ENCODE results near the gene FURIN. TPM values are rescaled to one million over a fixed set of nuclear protein-coding genes. Genes with fewer than 3 reads are reported as not detected.

The FURIN gene
- total RNA-seq, 2 experiments from 2014 or later, result 4.9 to 10.3 TPM

DNA sequence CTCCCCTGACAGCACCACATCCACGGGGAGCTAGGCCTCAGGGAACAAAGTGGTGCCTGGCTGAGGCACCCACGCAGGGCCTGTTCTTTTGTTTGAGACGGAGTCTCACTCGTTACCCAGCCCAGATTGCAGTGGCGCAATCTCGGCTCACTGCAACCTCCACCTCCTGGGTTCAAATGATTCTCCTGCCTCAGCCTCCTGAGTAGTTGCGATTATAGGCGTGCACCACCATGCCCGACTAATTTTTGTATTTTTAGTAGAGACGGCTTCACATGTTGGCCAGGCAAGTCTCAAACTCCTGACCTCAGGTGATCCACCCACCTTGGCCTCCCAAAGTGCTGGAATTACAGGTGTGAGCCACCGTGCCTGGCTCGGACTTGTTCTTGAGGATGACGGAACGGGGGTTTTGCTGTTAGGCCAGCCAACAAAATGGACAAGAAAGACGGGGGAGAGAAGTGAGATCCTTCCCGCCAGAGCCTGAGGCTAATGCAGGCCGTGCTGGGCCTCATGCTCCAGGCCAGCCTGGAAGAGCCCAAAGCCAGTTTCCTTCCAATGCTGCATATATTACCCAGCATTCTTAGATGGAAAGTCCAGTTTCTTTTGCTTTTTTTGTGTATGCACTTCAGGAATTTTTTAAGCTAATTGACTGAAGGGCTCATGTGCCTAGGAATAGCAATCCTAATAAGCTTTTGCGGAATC, 28.1 kb upstream of the FURIN start:
- Histone ChIP-seq H3K4me2 (ENCODE audit: low read length) (peak overlapping the region; percentile 73), H3K4me1 (ENCODE audit: insufficient read depth, low read length, poor library complexity, severe bottlenecking) (peaks cover 44% of the 10 kb centered on the region), H3K36me3 (ENCODE audit: insufficient read depth, low read length) (no peaks in the 10 kb centered on the region), H3K9me3 (ENCODE audit: low read length) (no peaks in the 10 kb centered on the region), H3K27ac (ENCODE audit: low read depth, low read length, poor library complexity, severe bottlenecking) (peak overlapping the region; percentile 36), H3K9me2 (ENCODE audit: insufficient read depth, low read length) (no peaks in the 10 kb centered on the region), H3K79me2 (ENCODE audit: insufficient read depth, low read depth, low read length) (no peaks in the 10 kb centered on the region), H4K20me1 (ENCODE audit: insufficient read depth, low read length) (no peaks in the 10 kb centered on the region), H2AFZ (ENCODE audit: low read length) (peak overlapping the region; percentile 87; the same call in 1 of the 2 replicates), H3K4me3 (ENCODE audit: low read depth, low read length, poor library complexity, severe bottlenecking) (peak overlapping the region; percentile 69)
- BruUV-seq (replicated peaks), result no TSS peak
- CTCF ChIA-PET (ENCODE audit: unreplicated experiment), result interaction anchor here (0.6 to 1.9 kb wide), 5 partner anchors 15 to 94 kb away, joined by 3 to 18 read pairs (median 7); no protein-coding TSS in a partner anchor
- POLR2A ChIA-PET, result interaction anchor here (0.6 to 1.6 kb wide), 12 partner anchors 11 to 542 kb away, joined by 3 to 15 read pairs (median 6); no protein-coding TSS in a partner anchor
- TF ChIP-seq, protein P1, sequence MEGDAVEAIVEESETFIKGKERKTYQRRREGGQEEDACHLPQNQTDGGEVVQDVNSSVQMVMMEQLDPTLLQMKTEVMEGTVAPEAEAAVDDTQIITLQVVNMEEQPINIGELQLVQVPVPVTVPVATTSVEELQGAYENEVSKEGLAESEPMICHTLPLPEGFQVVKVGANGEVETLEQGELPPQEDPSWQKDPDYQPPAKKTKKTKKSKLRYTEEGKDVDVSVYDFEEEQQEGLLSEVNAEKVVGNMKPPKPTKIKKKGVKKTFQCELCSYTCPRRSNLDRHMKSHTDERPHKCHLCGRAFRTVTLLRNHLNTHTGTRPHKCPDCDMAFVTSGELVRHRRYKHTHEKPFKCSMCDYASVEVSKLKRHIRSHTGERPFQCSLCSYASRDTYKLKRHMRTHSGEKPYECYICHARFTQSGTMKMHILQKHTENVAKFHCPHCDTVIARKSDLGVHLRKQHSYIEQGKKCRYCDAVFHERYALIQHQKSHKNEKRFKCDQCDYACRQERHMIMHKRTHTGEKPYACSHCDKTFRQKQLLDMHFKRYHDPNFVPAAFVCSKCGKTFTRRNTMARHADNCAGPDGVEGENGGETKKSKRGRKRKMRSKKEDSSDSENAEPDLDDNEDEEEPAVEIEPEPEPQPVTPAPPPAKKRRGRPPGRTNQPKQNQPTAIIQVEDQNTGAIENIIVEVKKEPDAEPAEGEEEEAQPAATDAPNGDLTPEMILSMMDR (conservative IDR thresholded peaks at IDR 0.05; ENCODE audit: low read length), result no peak
- TF ChIP-seq EZH2phosphoT487 (IDR thresholded peaks at IDR 0.05; ENCODE audit: borderline replicate concordance, low read depth, low read length), result no peak
- DNase-seq (ENCODE audit: low spot score), result no peak
- intact Hi-C loops (cut with micrococcal nuclease; ENCODE audit: unreplicated experiment), result no loop called here

DNA sequence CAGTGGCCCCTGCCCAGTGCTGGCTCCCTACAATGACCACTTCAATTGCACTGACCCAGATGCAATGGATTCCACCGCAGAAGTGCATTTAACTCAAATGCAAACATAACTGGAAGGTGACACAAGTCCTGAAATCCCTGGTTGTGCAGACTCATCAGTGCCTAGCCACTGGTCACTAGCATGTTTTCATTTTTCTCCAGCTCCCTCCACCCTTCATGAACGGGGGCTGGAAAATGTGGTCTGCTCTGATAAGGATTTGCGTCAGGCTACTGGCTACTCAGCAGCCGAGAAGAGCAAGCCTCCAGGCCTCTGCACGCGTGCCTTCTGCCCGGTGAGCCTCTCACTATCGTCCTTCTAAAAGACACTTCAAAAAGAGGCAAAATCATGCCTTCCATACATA, 27.4 kb upstream of the FURIN start:
- Histone ChIP-seq H3K36me3 (ENCODE audit: insufficient read depth, low read length) (no peaks in the 10 kb centered on the region), H3K79me2 (ENCODE audit: insufficient read depth, low read depth, low read length) (no peaks in the 10 kb centered on the region), H2AFZ (ENCODE audit: low read length) (no peak overlapping the region), H3K4me1 (ENCODE audit: insufficient read depth, low read length, poor library complexity, severe bottlenecking) (peaks cover 48% of the 10 kb centered on the region), H3K27ac (ENCODE audit: low read depth, low read length, poor library complexity, severe bottlenecking) (no peak overlapping the region), H3K4me2 (ENCODE audit: low read length) (peak overlapping the region; percentile 73), H4K20me1 (ENCODE audit: insufficient read depth, low read length) (no peaks in the 10 kb centered on the region), H3K4me3 (ENCODE audit: low read depth, low read length, poor library complexity, severe bottlenecking) (no peak overlapping the region), H3K9me2 (ENCODE audit: insufficient read depth, low read length) (no peaks in the 10 kb centered on the region), H3K9me3 (ENCODE audit: low read length) (no peaks in the 10 kb centered on the region)
- intact Hi-C loops (cut with micrococcal nuclease; ENCODE audit: unreplicated experiment), result no loop called here
- TF ChIP-seq EZH2phosphoT487 (IDR thresholded peaks at IDR 0.05; ENCODE audit: borderline replicate concordance, low read depth, low read length), result no peak
- TF ChIP-seq, protein P1 (conservative IDR thresholded peaks at IDR 0.05; ENCODE audit: low read length), result no peak
- no peak for DNase-seq (ENCODE audit: low spot score)
- POLR2A ChIA-PET, result interaction anchor here (0.6 kb wide), 1 partner anchor 11 kb away, joined by 5 read pairs; no protein-coding TSS in a partner anchor
- no TSS peak for BruUV-seq (replicated peaks)
- CTCF ChIA-PET (ENCODE audit: unreplicated experiment), result interaction anchor here (1.9 kb wide), 1 partner anchor 45 kb away, joined by 10 read pairs; no protein-coding TSS in a partner anchor

DNA sequence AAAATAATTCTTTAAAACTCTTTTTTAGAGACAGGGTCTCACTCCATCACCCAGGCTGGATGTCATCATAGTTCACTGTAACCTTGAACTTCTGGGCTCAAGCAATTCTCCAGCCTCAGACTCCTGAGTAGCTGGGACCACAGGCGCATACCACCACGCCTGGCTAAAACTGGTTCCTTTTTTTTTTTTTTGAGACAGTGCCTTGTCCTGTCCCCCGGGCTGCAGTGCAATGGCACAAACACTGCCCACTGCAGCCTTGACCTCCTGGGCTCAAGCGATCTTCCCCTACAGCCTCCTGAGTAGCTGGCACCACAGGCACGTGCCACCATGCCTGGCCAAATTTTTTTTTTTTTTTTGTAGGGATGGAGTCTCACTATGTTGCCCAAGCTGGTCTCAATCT, 23.7 kb upstream of the FURIN start:
- Histone ChIP-seq H3K4me3 (ENCODE audit: low read depth, low read length, poor library complexity, severe bottlenecking) (no peak overlapping the region), H3K9me3 (ENCODE audit: low read length) (no peaks in the 10 kb centered on the region), H2AFZ (ENCODE audit: low read length) (peak overlapping the region; percentile 33), H3K79me2 (ENCODE audit: insufficient read depth, low read depth, low read length) (no peaks in the 10 kb centered on the region), H3K27ac (ENCODE audit: low read depth, low read length, poor library complexity, severe bottlenecking) (peak overlapping the region; percentile 34), H3K4me1 (ENCODE audit: insufficient read depth, low read length, poor library complexity, severe bottlenecking) (peaks cover 32% of the 10 kb centered on the region), H3K4me2 (ENCODE audit: low read length) (peak overlapping the region; percentile 24), H3K9me2 (ENCODE audit: insufficient read depth, low read length) (no peaks in the 10 kb centered on the region), H4K20me1 (ENCODE audit: insufficient read depth, low read length) (no peaks in the 10 kb centered on the region), H3K36me3 (ENCODE audit: insufficient read depth, low read length) (no peaks in the 10 kb centered on the region)
- POLR2A ChIA-PET, result interaction anchor here (0.6 kb wide), 1 partner anchor 233 kb away, joined by 3 read pairs; no protein-coding TSS in a partner anchor
- TF ChIP-seq, protein P1 (conservative IDR thresholded peaks at IDR 0.05; ENCODE audit: low read length), result no peak
- TF ChIP-seq EZH2phosphoT487 (IDR thresholded peaks at IDR 0.05; ENCODE audit: borderline replicate concordance, low read depth, low read length), result no peak
- intact Hi-C loops (cut with micrococcal nuclease; ENCODE audit: unreplicated experiment), result no loop called here
- no peak for DNase-seq (ENCODE audit: low spot score)
- CTCF ChIA-PET (ENCODE audit: unreplicated experiment), result interaction anchor here (0.6 kb wide), 1 partner anchor 128 kb away, joined by 3 read pairs; no protein-coding TSS in a partner anchor
- no TSS peak for BruUV-seq (replicated peaks)
